ENCODE measurements around the gene MAMDC2. TPM values are rescaled to one million over a fixed set of nuclear protein-coding genes. Genes with fewer than 3 reads are reported as not detected.

MAMDC2 gene
- total RNA-seq, 1 experiment from 2014 or later: 0.26 TPM

GRCh38 chr9:70218767-70219166 is 175.1 kb downstream of the MAMDC2 start:
- H3K27ac Mint-ChIP-seq (ENCODE audit: unreplicated experiment): no peak overlapping the region
- peaks cover 4% of the 10 kb centered on the region for H3K36me3 Mint-ChIP-seq (ENCODE audit: insufficient read depth, unreplicated experiment)
- no peak overlapping the region for H3K4me3 Mint-ChIP-seq (ENCODE audit: low read depth, unreplicated experiment)
- H3K9me3 Mint-ChIP-seq (ENCODE audit: low read depth, unreplicated experiment): peaks cover 12% of the 10 kb centered on the region
- DNase-seq: no peak
- CTCF ChIA-PET: no interaction called here
- intact Hi-C loops (cut with micrococcal nuclease; ENCODE audit: unreplicated experiment): no loop called here
- BruUV-seq (replicated peaks): no TSS peak
- TF ChIP-seq CTCF (IDR thresholded peaks at IDR 0.05; ENCODE audit: unreplicated experiment): no peak
- no peaks in the 10 kb centered on the region for H3K4me1 Mint-ChIP-seq (ENCODE audit: low read depth, unreplicated experiment)
- no peaks in the 10 kb centered on the region for H3K27me3 Mint-ChIP-seq (ENCODE audit: unreplicated experiment)

- CTCF ChIA-PET: no interaction called here
- no peaks in the 10 kb centered on the region for H3K4me1 Mint-ChIP-seq (ENCODE audit: low read depth, unreplicated experiment)
These were observed 176.6 kb downstream of the MAMDC2 start for GRCh38 chr9:70220216-70220615.

DNA sequence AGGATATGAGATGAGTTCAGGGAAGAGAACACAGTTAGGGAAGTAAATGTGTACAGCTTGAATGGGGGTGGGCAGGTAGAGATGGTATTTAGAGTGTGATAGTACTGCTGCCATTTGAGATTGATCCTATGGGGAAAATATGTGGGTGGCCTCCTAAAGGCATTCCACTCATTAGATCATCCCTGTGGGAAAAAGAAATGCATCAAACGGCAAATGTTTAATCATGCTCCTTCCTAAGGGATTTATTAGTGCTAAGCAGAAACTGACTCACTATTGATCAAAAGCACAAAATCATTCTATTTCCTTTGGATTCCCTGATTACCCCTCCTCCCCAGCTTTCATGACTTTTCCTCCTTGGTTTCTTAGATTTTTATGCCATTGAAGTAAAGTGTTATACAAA is 178.7 kb downstream of the MAMDC2 start:
- TF ChIP-seq CTCF (IDR thresholded peaks at IDR 0.05; ENCODE audit: unreplicated experiment): no peak
- H3K9me3 Mint-ChIP-seq (ENCODE audit: low read depth, unreplicated experiment): no peaks in the 10 kb centered on the region
- H3K27me3 Mint-ChIP-seq (ENCODE audit: unreplicated experiment): no peaks in the 10 kb centered on the region
- intact Hi-C loops (cut with micrococcal nuclease; ENCODE audit: unreplicated experiment): loop anchor here (10.0 kb wide), 1 partner anchor 248 kb away; no protein-coding TSS in a partner anchor
- H3K27ac Mint-ChIP-seq (ENCODE audit: unreplicated experiment): no peak overlapping the region
- BruUV-seq (replicated peaks): no TSS peak
- DNase-seq: no peak
- H3K4me1 Mint-ChIP-seq (ENCODE audit: low read depth, unreplicated experiment): no peaks in the 10 kb centered on the region
- no peak overlapping the region for H3K4me3 Mint-ChIP-seq (ENCODE audit: low read depth, unreplicated experiment)
- no peaks in the 10 kb centered on the region for H3K36me3 Mint-ChIP-seq (ENCODE audit: insufficient read depth, unreplicated experiment)
- CTCF ChIA-PET: no interaction called here

More at GRCh38 chr9:70220216-70220615, 176.6 kb downstream of the MAMDC2 start:
- Mint-ChIP-seq H3K27me3 (ENCODE audit: unreplicated experiment) (no peaks in the 10 kb centered on the region), H3K27ac (ENCODE audit: unreplicated experiment) (no peak overlapping the region), H3K9me3 (ENCODE audit: low read depth, unreplicated experiment) (no peaks in the 10 kb centered on the region), H3K4me3 (ENCODE audit: low read depth, unreplicated experiment) (no peak overlapping the region), H3K36me3 (ENCODE audit: insufficient read depth, unreplicated experiment) (no peaks in the 10 kb centered on the region)
- no TSS peak for BruUV-seq (replicated peaks)
- intact Hi-C loops (cut with micrococcal nuclease; ENCODE audit: unreplicated experiment): loop anchor here (10.0 kb wide), 1 partner anchor 245 kb away; no protein-coding TSS in a partner anchor
- TF ChIP-seq CTCF (IDR thresholded peaks at IDR 0.05; ENCODE audit: unreplicated experiment): no peak
- DNase-seq: no peak

GRCh38 chr9:70228118-70228517 is 184.5 kb downstream of the MAMDC2 start:
- H3K27me3 Mint-ChIP-seq (ENCODE audit: unreplicated experiment): no peaks in the 10 kb centered on the region
- no peak for TF ChIP-seq CTCF (IDR thresholded peaks at IDR 0.05; ENCODE audit: unreplicated experiment)
- DNase-seq: no peak
- no peak overlapping the region for H3K27ac Mint-ChIP-seq (ENCODE audit: unreplicated experiment)
- no TSS peak for BruUV-seq (replicated peaks)
- H3K4me3 Mint-ChIP-seq (ENCODE audit: low read depth, unreplicated experiment): no peak overlapping the region
- intact Hi-C loops (cut with micrococcal nuclease; ENCODE audit: unreplicated experiment): loop anchor here (10.0 kb wide), 1 partner anchor 253 kb away; no protein-coding TSS in a partner anchor
- H3K9me3 Mint-ChIP-seq (ENCODE audit: low read depth, unreplicated experiment): no peaks in the 10 kb centered on the region
- no peaks in the 10 kb centered on the region for H3K36me3 Mint-ChIP-seq (ENCODE audit: insufficient read depth, unreplicated experiment)
- CTCF ChIA-PET: no interaction called here
- H3K4me1 Mint-ChIP-seq (ENCODE audit: low read depth, unreplicated experiment): no peaks in the 10 kb centered on the region

Measured in Calu3 (cell line).